ENCODE data around the gene UBE4B. TPM values are rescaled to one million over a fixed set of nuclear protein-coding genes. Genes with fewer than 3 reads are reported as not detected.

The UBE4B gene
- polyA plus RNA-seq, 3 donors: 6.0 to 34.6 (median 9.2) TPM

- Histone ChIP-seq H3K9me3 (replicated peaks in 1 of 2; ENCODE audit: control insufficient read depth in 1 of 2, insufficient read depth in 1 of 2, low read length in 2 of 2) (no peaks in the 10 kb centered on the region), H3K4me2 (replicated peaks; ENCODE audit: extremely low read depth, low read length, poor library complexity, severe bottlenecking) (no peak overlapping the region), H4K20me1 (ENCODE audit: insufficient read depth, low read length) (peaks cover 14% of the 10 kb centered on the region), H3K4me1 (ENCODE audit: control insufficient read depth in 1 of 2, insufficient read depth in 2 of 2, low read length in 2 of 2) (peaks cover 5 to 8% of the 10 kb centered on the region in 2 donors), H3K27ac (ENCODE audit: low read depth in 1 of 2, low read length in 2 of 2) (no peak overlapping the region), H3K27me3 (ENCODE audit: control insufficient read depth in 2 of 2, insufficient read depth in 2 of 2, low read length in 2 of 2) (no peaks in the 10 kb centered on the region), H2AFZ (ENCODE audit: insufficient read depth, low read depth, low read length, poor library complexity, severe bottlenecking) (no peak overlapping the region), H3K79me2 (ENCODE audit: insufficient read depth, low read length) (no peaks in the 10 kb centered on the region), H3K9ac (ENCODE audit: insufficient read depth, low read length, poor library complexity, severe bottlenecking) (no peak overlapping the region), H3K4me3 (replicated peaks in 1 of 3; ENCODE audit: low read depth in 2 of 3, low read length in 3 of 3) (no peak overlapping the region), H3K36me3 (replicated peaks in 1 of 2; ENCODE audit: control insufficient read depth in 1 of 2, insufficient read depth in 2 of 2, low read length in 2 of 2) (peaks cover 61 to 92% of the 10 kb centered on the region in 2 donors)
- intact Hi-C loops (cut with micrococcal nuclease): no loop called here
- Mint-ChIP-seq H3K9me3 (no peaks in the 10 kb centered on the region), H3K27ac (no peak overlapping the region), H3K27me3 (ENCODE audit: low read depth in 3 of 3) (peaks cover 0 to 1% (median 0%) of the 10 kb centered on the region in 3 donors), H3K36me3 (peaks cover 69 to 81% of the 10 kb centered on the region in 2 donors), H3K4me1 (peaks cover 10% of the 10 kb centered on the region), H3K4me3 (no peak overlapping the region)
- no peak for DNase-seq
- no peak for TF ChIP-seq CTCF (IDR thresholded peaks at IDR 0.05)
- WGBS (ENCODE audit: insufficient coverage): 100% methylated on average over 1 of the region's 8 CpGs
These were observed 75.4 kb downstream of the UBE4B start for GRCh38 chr1:10108134-10108663.

GRCh38 chr1:10108948-10109708 lies 76.4 kb downstream of the UBE4B start:
- H3K4me2 ChIP-seq (replicated peaks; ENCODE audit: extremely low read depth, low read length, poor library complexity, severe bottlenecking): no peak overlapping the region
- no peak overlapping the region for H3K4me3 ChIP-seq (replicated peaks in 1 of 3; ENCODE audit: low read depth in 2 of 3, low read length in 3 of 3)
- H3K27ac ChIP-seq (ENCODE audit: low read depth in 1 of 2, low read length in 2 of 2): no peak overlapping the region
- TF ChIP-seq CTCF (IDR thresholded peaks at IDR 0.05): no peak
- intact Hi-C loops (cut with micrococcal nuclease): no loop called here
- Mint-ChIP-seq H3K27ac (no peak overlapping the region), H3K9me3 (no peaks in the 10 kb centered on the region), H3K27me3 (ENCODE audit: low read depth in 3 of 3) (peaks cover 0 to 1% (median 0%) of the 10 kb centered on the region in 3 donors), H3K4me1 (peaks cover 10% of the 10 kb centered on the region), H3K36me3 (peaks cover 67 to 80% of the 10 kb centered on the region in 2 donors), H3K4me3 (no peak overlapping the region)
- H3K9ac ChIP-seq (ENCODE audit: insufficient read depth, low read length, poor library complexity, severe bottlenecking): no peak overlapping the region
- DNase-seq: no peak
- peaks cover 14% of the 10 kb centered on the region for H4K20me1 ChIP-seq (ENCODE audit: insufficient read depth, low read length)
- no peaks in the 10 kb centered on the region for H3K79me2 ChIP-seq (ENCODE audit: insufficient read depth, low read length)
- H3K27me3 ChIP-seq (ENCODE audit: control insufficient read depth in 2 of 2, insufficient read depth in 2 of 2, low read length in 2 of 2): no peaks in the 10 kb centered on the region
- peaks cover 5 to 8% of the 10 kb centered on the region in 2 donors for H3K4me1 ChIP-seq (ENCODE audit: control insufficient read depth in 1 of 2, insufficient read depth in 2 of 2, low read length in 2 of 2)
- H2AFZ ChIP-seq (ENCODE audit: insufficient read depth, low read depth, low read length, poor library complexity, severe bottlenecking): no peak overlapping the region
- H3K9me3 ChIP-seq (replicated peaks in 1 of 2; ENCODE audit: control insufficient read depth in 1 of 2, insufficient read depth in 1 of 2, low read length in 2 of 2): no peaks in the 10 kb centered on the region
- H3K36me3 ChIP-seq (replicated peaks in 1 of 2; ENCODE audit: control insufficient read depth in 1 of 2, insufficient read depth in 2 of 2, low read length in 2 of 2): peaks cover 56 to 89% of the 10 kb centered on the region in 2 donors
- 92% methylated on average over 5 of the region's 11 CpGs for WGBS (ENCODE audit: insufficient coverage)

All from CD14-positive monocyte (primary cell).